ENCODE results near the gene ZSCAN9. TPM values are rescaled to one million over a fixed set of nuclear protein-coding genes. Genes with fewer than 3 reads are reported as not detected.

The ZSCAN9 gene
- total and polyA plus RNA-seq, 2 of the 13 experiments (the other 11 are each of a cell fraction or from before 2014, with no cell fraction given): 14.6 to 17.8 TPM

DNA sequence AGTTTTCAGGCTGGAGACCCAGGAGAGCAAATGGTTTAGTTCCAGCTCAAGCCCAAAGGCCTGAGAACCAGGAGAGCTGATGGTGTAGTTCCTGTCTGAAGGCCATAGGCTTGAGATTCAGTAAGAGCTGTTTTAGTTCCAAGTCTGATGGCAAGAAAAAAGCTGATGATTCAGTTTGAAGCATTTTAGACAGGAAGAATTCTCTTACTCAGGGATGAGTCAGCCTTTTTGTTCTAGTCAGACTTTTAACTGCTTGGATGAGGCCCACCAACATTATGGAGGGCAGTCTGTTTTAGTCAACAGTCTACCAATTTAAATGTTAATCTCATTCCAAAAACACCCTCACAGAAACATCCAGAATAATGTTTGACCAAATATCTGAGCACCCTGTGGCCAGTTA lies 44.4 kb downstream of the ZSCAN9 start:
- H3K27ac ChIP-seq (ENCODE audit: extremely low read length, insufficient read depth, low read length): no peak overlapping the region
- no peak overlapping the region for H2AFZ ChIP-seq (ENCODE audit: low read length)
- H3K4me3 ChIP-seq (replicated peaks in 1 of 3; ENCODE audit: insufficient read depth in 1 of 3, low read depth in 2 of 3, low read length in 3 of 3): no peak overlapping the region
- intact Hi-C loops (cut with micrococcal nuclease; ENCODE audit: unreplicated experiment): loop anchor here (5.0 kb wide), 1 partner anchor 53 kb away; no protein-coding TSS in a partner anchor
- H3K27me3 ChIP-seq (ENCODE audit: control insufficient read depth in 1 of 2, insufficient read depth in 2 of 2, low read length in 2 of 2): no peaks in the 10 kb centered on the region
- peaks cover 7 to 29% of the 10 kb centered on the region in 2 experiments for H3K36me3 ChIP-seq (replicated peaks in 1 of 2; ENCODE audit: control insufficient read depth in 1 of 2, insufficient read depth in 2 of 2, low read length in 2 of 2)
- in situ Hi-C loops (cut with HindIII; ENCODE audit: extremely low pct_ligation_motif_present, low pct_unique_long_range_greater_than_20kb): no loop called here
- ChIA-PET POLR2A (interaction anchor here (1.1 kb wide), 1 partner anchor 17 kb away, joined by 4 read pairs; the partner anchor contains the start of gene ZKSCAN4), CTCF (ENCODE audit: low intra/inter-chr PET ratio, low total read pairs) (no interaction called here)
- peaks cover 19% of the 10 kb centered on the region for H3K79me2 ChIP-seq (ENCODE audit: insufficient read depth, low read length)
- peaks cover 26% of the 10 kb centered on the region for H3K4me1 ChIP-seq (ENCODE audit: insufficient read depth, low read length)
- DNase-seq (ENCODE audit: low spot score) (no peak), FAIRE-seq (no peak), ATAC-seq (no peak)
- no peak overlapping the region for H3K9ac ChIP-seq (ENCODE audit: insufficient read depth, low read depth, low read length)
- BruUV-seq (replicated peaks): no TSS peak
- H3K9me3 ChIP-seq (ENCODE audit: low read length): no peaks in the 10 kb centered on the region
- H3K4me2 ChIP-seq (ENCODE audit: low read depth, low read length): no peak overlapping the region
- H4K20me1 ChIP-seq (ENCODE audit: insufficient read depth, low read length): no peaks in the 10 kb centered on the region
- TF ChIP-seq NFE2L2 (IDR thresholded peaks at IDR 0.05; ENCODE audit: low read length) (peak; percentile 83), SP4 (CRISPR knock-in tag; IDR thresholded peaks at IDR 0.05) (no peak), FOSL2 (CRISPR knock-in tag; IDR thresholded peaks at IDR 0.05) (peak; percentile 39; the same call in 1 of the 2 replicates), TRIM24 (CRISPR knock-in tag; IDR thresholded peaks at IDR 0.05) (no peak), CBX5 (CRISPR knock-in tag; IDR thresholded peaks at IDR 0.05; ENCODE audit: borderline replicate concordance) (no peak), ZNF432 (CRISPR knock-in tag; IDR thresholded peaks at IDR 0.05; ENCODE audit: borderline replicate concordance) (no peak), FOXA1 (IDR thresholded peaks at IDR 0.05) (no peak), FOXA1 (CRISPR knock-in tag; IDR thresholded peaks at IDR 0.05) (no peak), HNRNPH1 (optimal IDR thresholded peaks at IDR 0.05; ENCODE audit: low read depth, low read length) (no peak), ZNF546 (CRISPR knock-in tag; conservative IDR thresholded peaks at IDR 0.05) (no peak), ZNF354B (CRISPR knock-in tag; IDR thresholded peaks at IDR 0.05) (no peak), NFE2 (CRISPR knock-in tag; IDR thresholded peaks at IDR 0.05) (peak; percentile 37; the same call in 1 of the 2 replicates), MAFK (conservative IDR thresholded peaks at IDR 0.05 in 1 of 2, IDR thresholded peaks at IDR 0.05 in 1 of 2; ENCODE audit: low read length in 2 of 2) (peak; percentile 82 to 87), ZFP36L1 (CRISPR knock-in tag; IDR thresholded peaks at IDR 0.05) (no peak), ZNF614 (CRISPR knock-in tag; IDR thresholded peaks at IDR 0.05; ENCODE audit: borderline replicate concordance) (no peak), MAFF (IDR thresholded peaks at IDR 0.05; ENCODE audit: low read depth, low read length) (peak; percentile 92), SAP130 (CRISPR knock-in tag; IDR thresholded peaks at IDR 0.05; ENCODE audit: low read depth) (peak; percentile 48; the same call in 1 of the 2 replicates), SRF (IDR thresholded peaks at IDR 0.05; ENCODE audit: low read depth, low read length) (no peak), MAFG (CRISPR knock-in tag; IDR thresholded peaks at IDR 0.05) (peak; percentile 77)
- TF ChIP-seq, protein P1, sequence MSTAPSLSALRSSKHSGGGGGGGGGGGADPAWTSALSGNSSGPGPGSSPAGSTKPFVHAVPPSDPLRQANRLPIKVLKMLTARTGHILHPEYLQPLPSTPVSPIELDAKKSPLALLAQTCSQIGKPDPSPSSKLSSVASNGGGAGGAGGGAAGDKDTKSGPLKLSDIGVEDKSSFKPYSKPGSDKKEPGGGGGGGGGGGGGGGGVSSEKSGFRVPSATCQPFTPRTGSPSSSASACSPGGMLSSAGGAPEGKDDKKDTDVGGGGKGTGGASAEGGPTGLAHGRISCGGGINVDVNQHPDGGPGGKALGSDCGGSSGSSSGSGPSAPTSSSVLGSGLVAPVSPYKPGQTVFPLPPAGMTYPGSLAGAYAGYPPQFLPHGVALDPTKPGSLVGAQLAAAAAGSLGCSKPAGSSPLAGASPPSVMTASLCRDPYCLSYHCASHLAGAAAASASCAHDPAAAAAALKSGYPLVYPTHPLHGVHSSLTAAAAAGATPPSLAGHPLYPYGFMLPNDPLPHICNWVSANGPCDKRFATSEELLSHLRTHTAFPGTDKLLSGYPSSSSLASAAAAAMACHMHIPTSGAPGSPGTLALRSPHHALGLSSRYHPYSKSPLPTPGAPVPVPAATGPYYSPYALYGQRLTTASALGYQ (CRISPR knock-in tag; IDR thresholded peaks at IDR 0.05): no peak
- TF ChIP-seq, protein P2, sequence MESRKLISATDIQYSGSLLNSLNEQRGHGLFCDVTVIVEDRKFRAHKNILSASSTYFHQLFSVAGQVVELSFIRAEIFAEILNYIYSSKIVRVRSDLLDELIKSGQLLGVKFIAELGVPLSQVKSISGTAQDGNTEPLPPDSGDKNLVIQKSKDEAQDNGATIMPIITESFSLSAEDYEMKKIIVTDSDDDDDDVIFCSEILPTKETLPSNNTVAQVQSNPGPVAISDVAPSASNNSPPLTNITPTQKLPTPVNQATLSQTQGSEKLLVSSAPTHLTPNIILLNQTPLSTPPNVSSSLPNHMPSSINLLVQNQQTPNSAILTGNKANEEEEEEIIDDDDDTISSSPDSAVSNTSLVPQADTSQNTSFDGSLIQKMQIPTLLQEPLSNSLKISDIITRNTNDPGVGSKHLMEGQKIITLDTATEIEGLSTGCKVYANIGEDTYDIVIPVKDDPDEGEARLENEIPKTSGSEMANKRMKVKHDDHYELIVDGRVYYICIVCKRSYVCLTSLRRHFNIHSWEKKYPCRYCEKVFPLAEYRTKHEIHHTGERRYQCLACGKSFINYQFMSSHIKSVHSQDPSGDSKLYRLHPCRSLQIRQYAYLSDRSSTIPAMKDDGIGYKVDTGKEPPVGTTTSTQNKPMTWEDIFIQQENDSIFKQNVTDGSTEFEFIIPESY (CRISPR knock-in tag; IDR thresholded peaks at IDR 0.05): no peak
- TF ChIP-seq, protein P3, sequence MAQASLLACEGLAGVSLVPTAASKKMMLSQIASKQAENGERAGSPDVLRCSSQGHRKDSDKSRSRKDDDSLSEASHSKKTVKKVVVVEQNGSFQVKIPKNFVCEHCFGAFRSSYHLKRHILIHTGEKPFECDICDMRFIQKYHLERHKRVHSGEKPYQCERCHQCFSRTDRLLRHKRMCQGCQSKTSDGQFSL (CRISPR knock-in tag; IDR thresholded peaks at IDR 0.05): no peak
- TF ChIP-seq, protein P4, sequence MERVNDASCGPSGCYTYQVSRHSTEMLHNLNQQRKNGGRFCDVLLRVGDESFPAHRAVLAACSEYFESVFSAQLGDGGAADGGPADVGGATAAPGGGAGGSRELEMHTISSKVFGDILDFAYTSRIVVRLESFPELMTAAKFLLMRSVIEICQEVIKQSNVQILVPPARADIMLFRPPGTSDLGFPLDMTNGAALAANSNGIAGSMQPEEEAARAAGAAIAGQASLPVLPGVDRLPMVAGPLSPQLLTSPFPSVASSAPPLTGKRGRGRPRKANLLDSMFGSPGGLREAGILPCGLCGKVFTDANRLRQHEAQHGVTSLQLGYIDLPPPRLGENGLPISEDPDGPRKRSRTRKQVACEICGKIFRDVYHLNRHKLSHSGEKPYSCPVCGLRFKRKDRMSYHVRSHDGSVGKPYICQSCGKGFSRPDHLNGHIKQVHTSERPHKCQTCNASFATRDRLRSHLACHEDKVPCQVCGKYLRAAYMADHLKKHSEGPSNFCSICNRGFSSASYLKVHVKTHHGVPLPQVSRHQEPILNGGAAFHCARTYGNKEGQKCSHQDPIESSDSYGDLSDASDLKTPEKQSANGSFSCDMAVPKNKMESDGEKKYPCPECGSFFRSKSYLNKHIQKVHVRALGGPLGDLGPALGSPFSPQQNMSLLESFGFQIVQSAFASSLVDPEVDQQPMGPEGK (CRISPR knock-in tag; IDR thresholded peaks at IDR 0.05): no peak
